ENCODE measurements around the gene IMPDH2.
A peak's percentile ranks its signal among the peaks of the same experiment; 100 is the strongest.
"Not testable (repeated sequence)": the region's sequence is repeated elsewhere in the genome, so short reads cannot be mapped to it uniquely, and the experiment has no call there.

The IMPDH2 gene

DNA sequence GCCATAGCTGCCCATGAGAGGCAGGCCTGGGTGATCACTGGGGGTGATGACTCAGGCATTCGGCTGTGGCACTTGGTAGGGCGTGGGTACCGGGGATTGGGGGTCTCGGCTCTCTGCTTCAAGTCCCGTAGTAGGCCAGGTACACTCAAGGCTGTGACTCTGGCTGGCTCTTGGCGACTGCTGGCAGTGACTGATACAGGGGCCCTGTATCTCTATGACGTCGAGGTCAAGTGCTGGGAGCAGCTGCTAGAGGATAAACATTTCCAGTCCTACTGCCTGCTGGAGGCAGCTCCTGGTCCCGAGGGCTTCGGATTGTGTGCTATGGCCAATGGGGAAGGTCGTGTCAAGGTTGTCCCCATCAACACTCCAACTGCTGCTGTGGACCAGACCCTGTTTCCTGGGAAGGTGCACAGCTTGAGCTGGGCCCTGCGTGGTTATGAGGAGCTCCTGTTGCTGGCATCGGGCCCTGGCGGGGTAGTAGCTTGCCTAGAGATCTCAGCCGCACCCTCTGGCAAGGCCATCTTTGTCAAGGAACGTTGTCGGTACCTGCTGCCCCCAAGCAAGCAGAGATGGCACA is 16.7 kb downstream of the IMPDH2 start:
- ATAC-seq: no peak
- TF ChIP-seq, protein P1, sequence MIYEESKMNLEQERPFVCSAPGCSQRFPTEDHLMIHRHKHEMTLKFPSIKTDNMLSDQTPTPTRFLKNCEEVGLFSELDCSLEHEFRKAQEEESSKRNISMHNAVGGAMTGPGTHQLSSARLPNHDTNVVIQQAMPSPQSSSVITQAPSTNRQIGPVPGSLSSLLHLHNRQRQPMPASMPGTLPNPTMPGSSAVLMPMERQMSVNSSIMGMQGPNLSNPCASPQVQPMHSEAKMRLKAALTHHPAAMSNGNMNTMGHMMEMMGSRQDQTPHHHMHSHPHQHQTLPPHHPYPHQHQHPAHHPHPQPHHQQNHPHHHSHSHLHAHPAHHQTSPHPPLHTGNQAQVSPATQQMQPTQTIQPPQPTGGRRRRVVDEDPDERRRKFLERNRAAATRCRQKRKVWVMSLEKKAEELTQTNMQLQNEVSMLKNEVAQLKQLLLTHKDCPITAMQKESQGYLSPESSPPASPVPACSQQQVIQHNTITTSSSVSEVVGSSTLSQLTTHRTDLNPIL (CRISPR knock-in tag; IDR thresholded peaks at IDR 0.05; ENCODE audit: low read depth): no peak
- TF ChIP-seq, protein P2, sequence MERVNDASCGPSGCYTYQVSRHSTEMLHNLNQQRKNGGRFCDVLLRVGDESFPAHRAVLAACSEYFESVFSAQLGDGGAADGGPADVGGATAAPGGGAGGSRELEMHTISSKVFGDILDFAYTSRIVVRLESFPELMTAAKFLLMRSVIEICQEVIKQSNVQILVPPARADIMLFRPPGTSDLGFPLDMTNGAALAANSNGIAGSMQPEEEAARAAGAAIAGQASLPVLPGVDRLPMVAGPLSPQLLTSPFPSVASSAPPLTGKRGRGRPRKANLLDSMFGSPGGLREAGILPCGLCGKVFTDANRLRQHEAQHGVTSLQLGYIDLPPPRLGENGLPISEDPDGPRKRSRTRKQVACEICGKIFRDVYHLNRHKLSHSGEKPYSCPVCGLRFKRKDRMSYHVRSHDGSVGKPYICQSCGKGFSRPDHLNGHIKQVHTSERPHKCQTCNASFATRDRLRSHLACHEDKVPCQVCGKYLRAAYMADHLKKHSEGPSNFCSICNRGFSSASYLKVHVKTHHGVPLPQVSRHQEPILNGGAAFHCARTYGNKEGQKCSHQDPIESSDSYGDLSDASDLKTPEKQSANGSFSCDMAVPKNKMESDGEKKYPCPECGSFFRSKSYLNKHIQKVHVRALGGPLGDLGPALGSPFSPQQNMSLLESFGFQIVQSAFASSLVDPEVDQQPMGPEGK (CRISPR knock-in tag; IDR thresholded peaks at IDR 0.05; ENCODE audit: borderline replicate concordance): no peak
- TF ChIP-seq SNAI2 (CRISPR knock-in tag; IDR thresholded peaks at IDR 0.05) (no peak), RARB (CRISPR knock-in tag; IDR thresholded peaks at IDR 0.05) (no peak), PPARA (CRISPR knock-in tag; IDR thresholded peaks at IDR 0.05; ENCODE audit: borderline replicate concordance) (no peak), OSR1 (CRISPR knock-in tag; IDR thresholded peaks at IDR 0.05) (no peak), TOX (CRISPR knock-in tag; IDR thresholded peaks at IDR 0.05; ENCODE audit: borderline replicate concordance) (no peak)

DNA sequence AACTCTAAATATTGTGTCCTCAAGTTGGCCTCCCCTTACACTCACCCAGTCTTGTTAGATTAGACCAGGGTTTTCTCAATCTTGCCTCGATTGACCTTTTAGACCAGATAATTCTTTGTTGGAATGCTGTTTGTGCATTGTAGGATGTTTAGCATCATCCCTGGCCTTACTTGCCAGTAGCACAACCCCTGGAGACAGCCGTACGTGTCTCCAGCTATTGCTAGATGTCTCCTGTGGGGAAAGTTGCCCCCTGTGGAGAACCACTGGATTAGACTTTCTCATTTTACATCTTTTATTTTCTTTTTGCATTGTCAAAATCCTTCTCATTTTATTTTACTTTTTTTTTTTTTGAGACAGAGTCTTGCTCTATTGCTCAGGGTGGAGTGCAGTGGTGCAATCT is 19.8 kb downstream of the IMPDH2 start:
- no peak for ATAC-seq

DNA sequence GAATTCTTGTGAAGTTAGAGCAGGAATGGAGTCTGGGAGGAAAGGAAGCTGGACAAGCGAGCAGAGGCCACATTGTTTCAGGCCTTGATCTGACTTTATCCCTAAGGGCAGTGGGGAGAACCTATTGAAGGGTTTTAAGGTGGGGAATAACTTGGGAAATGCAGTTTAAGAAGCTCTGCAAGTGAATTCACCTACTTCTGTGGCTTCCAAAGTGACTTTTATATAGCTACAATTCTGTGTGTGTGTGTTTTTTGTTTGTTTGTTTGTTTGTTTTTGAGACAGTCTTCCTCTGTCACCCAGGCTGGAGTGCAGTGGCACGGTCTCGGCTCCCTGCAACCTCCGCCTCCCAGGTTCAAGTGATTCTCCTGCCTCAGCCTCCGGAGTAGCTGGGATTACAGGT is 20.6 kb downstream of the IMPDH2 start:
- ATAC-seq: not testable (repeated sequence)

More for the DNA sequence above, 19.8 kb downstream of the IMPDH2 start:
- TF ChIP-seq, protein P3, sequence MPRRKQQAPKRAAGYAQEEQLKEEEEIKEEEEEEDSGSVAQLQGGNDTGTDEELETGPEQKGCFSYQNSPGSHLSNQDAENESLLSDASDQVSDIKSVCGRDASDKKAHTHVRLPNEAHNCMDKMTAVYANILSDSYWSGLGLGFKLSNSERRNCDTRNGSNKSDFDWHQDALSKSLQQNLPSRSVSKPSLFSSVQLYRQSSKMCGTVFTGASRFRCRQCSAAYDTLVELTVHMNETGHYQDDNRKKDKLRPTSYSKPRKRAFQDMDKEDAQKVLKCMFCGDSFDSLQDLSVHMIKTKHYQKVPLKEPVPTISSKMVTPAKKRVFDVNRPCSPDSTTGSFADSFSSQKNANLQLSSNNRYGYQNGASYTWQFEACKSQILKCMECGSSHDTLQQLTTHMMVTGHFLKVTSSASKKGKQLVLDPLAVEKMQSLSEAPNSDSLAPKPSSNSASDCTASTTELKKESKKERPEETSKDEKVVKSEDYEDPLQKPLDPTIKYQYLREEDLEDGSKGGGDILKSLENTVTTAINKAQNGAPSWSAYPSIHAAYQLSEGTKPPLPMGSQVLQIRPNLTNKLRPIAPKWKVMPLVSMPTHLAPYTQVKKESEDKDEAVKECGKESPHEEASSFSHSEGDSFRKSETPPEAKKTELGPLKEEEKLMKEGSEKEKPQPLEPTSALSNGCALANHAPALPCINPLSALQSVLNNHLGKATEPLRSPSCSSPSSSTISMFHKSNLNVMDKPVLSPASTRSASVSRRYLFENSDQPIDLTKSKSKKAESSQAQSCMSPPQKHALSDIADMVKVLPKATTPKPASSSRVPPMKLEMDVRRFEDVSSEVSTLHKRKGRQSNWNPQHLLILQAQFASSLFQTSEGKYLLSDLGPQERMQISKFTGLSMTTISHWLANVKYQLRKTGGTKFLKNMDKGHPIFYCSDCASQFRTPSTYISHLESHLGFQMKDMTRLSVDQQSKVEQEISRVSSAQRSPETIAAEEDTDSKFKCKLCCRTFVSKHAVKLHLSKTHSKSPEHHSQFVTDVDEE (CRISPR knock-in tag; IDR thresholded peaks at IDR 0.05): no peak
- TF ChIP-seq CSDC2 (CRISPR knock-in tag; IDR thresholded peaks at IDR 0.05) (no peak), ZNF565 (CRISPR knock-in tag; conservative IDR thresholded peaks at IDR 0.05; ENCODE audit: low read depth) (no peak), ZC3H10 (CRISPR knock-in tag; IDR thresholded peaks at IDR 0.05) (no peak), ESRRG (CRISPR knock-in tag; IDR thresholded peaks at IDR 0.05) (no peak)
- TF ChIP-seq, protein P2 (CRISPR knock-in tag; IDR thresholded peaks at IDR 0.05; ENCODE audit: borderline replicate concordance): no peak

DNA sequence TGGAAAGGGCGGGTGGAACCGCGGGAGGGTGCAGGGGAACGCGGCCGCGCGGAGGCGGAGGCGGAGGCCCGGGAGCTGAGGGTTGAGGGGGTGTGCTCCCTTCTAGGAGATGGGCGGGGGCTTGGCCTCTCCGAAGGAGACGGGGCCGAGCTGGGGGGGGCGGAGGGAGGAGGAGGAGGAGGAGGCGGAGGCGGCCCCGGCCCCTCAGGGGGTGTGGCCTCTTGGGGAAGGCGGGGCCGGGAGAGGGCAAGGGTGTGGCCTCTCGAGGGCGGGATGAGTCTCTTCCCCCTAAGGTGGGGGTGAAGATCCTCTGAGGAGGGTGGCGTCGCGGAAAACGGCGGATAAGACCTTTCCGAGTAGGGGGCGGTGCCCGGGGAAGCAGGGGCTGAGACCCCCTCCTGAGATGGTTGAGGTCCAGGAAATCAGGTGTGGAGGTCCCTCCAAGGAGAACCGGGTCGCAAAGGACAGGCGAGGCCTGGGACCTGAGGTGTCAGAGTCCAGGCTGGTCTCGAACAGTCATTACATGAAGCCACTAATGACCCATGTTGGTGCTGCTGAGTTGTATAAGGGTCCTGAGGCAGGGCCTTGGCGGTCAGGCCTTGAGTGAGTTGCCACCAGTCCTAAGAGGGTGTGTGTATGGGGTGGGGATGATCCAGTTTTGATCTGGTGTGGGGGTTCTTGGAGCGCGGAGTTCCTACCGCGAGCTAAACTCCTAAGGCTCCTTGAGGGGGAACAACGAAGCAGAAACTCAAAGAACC is 21.2 kb downstream of the IMPDH2 start:
- ATAC-seq: peak; percentile 72
- no peak for TF ChIP-seq PPARA (CRISPR knock-in tag; IDR thresholded peaks at IDR 0.05; ENCODE audit: borderline replicate concordance)
- TF ChIP-seq, protein P2 (CRISPR knock-in tag; IDR thresholded peaks at IDR 0.05; ENCODE audit: borderline replicate concordance): no peak
- TF ChIP-seq CSDC2 (CRISPR knock-in tag; IDR thresholded peaks at IDR 0.05): no peak
- no peak for TF ChIP-seq ZFP30 (CRISPR knock-in tag; IDR thresholded peaks at IDR 0.05)
- TF ChIP-seq TOX (CRISPR knock-in tag; IDR thresholded peaks at IDR 0.05; ENCODE audit: borderline replicate concordance): no peak
- TF ChIP-seq ZNF565 (CRISPR knock-in tag; conservative IDR thresholded peaks at IDR 0.05; ENCODE audit: low read depth): no peak
- no peak for TF ChIP-seq GLIS3 (CRISPR knock-in tag; IDR thresholded peaks at IDR 0.05)
- no peak for TF ChIP-seq TCF4 (CRISPR knock-in tag; IDR thresholded peaks at IDR 0.05; ENCODE audit: borderline replicate concordance)
- TF ChIP-seq ISL1 (CRISPR knock-in tag; IDR thresholded peaks at IDR 0.05): no peak
- TF ChIP-seq, protein P4, sequence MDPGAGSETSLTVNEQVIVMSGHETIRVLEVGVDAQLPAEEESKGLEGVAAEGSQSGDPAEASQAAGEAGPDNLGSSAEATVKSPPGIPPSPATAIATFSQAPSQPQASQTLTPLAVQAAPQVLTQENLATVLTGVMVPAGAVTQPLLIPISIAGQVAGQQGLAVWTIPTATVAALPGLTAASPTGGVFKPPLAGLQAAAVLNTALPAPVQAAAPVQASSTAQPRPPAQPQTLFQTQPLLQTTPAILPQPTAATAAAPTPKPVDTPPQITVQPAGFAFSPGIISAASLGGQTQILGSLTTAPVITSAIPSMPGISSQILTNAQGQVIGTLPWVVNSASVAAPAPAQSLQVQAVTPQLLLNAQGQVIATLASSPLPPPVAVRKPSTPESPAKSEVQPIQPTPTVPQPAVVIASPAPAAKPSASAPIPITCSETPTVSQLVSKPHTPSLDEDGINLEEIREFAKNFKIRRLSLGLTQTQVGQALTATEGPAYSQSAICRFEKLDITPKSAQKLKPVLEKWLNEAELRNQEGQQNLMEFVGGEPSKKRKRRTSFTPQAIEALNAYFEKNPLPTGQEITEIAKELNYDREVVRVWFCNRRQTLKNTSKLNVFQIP (CRISPR knock-in tag; IDR thresholded peaks at IDR 0.05; ENCODE audit: borderline replicate concordance, low read depth): no peak
- no peak for TF ChIP-seq OSR1 (CRISPR knock-in tag; IDR thresholded peaks at IDR 0.05)
- no peak for TF ChIP-seq RARB (CRISPR knock-in tag; IDR thresholded peaks at IDR 0.05)
- TF ChIP-seq ESRRG (CRISPR knock-in tag; IDR thresholded peaks at IDR 0.05): no peak
- no peak for TF ChIP-seq ZNF8 (CRISPR knock-in tag; IDR thresholded peaks at IDR 0.05)
- no peak for TF ChIP-seq BACH2 (CRISPR knock-in tag; IDR thresholded peaks at IDR 0.05; ENCODE audit: borderline replicate concordance)
- TF ChIP-seq ZC3H10 (CRISPR knock-in tag; IDR thresholded peaks at IDR 0.05): no peak
- TF ChIP-seq, protein P5, sequence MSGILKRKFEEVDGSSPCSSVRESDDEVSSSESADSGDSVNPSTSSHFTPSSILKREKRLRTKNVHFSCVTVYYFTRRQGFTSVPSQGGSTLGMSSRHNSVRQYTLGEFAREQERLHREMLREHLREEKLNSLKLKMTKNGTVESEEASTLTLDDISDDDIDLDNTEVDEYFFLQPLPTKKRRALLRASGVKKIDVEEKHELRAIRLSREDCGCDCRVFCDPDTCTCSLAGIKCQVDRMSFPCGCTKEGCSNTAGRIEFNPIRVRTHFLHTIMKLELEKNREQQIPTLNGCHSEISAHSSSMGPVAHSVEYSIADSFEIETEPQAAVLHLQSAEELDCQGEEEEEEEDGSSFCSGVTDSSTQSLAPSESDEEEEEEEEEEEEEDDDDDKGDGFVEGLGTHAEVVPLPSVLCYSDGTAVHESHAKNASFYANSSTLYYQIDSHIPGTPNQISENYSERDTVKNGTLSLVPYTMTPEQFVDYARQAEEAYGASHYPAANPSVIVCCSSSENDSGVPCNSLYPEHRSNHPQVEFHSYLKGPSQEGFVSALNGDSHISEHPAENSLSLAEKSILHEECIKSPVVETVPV (CRISPR knock-in tag; IDR thresholded peaks at IDR 0.05): no peak
- TF ChIP-seq SNAI2 (CRISPR knock-in tag; IDR thresholded peaks at IDR 0.05): no peak
- no peak for TF ChIP-seq ZNF70 (CRISPR knock-in tag; IDR thresholded peaks at IDR 0.05)
